Neuronal stem cell (in vitro differentiated cells): ENCODE data around the gene AIF1L.

Source experiments
- DNase-seq: peaks from one replicate; pipeline ENCODE4 v3.0.0-alpha.2; 2013; ENCODE audit warnings: low spot score
- H2AFZ ChIP-seq: one replicate; pipeline ENCODE4 v1.6.1; 2013; ENCODE audit warnings: mild to moderate bottlenecking, low read length, inconsistent platforms
- H2AK5ac ChIP-seq: 2 replicates; pipeline ENCODE4 v1.6.1; 2013; ENCODE audit warnings: low read depth, mild to moderate bottlenecking, inconsistent platforms, low read length, moderate library complexity, mixed read lengths
- H2BK120ac ChIP-seq: 2 replicates; pipeline ENCODE4 v1.6.1; 2013; ENCODE audit warnings: low read depth, mild to moderate bottlenecking, inconsistent platforms, low read length, moderate library complexity, mixed read lengths
- H2BK12ac ChIP-seq: one replicate; pipeline ENCODE4 v1.6.1; 2013; ENCODE audit warnings: low read length, inconsistent platforms
- H2BK15ac ChIP-seq: 2 replicates; pipeline ENCODE4 v1.6.1; 2013; ENCODE audit warnings: mild to moderate bottlenecking, low read length, inconsistent platforms, mixed read lengths
- H2BK5ac ChIP-seq: one replicate; pipeline ENCODE4 v1.6.1; 2013; ENCODE audit warnings: inconsistent platforms, mild to moderate bottlenecking, low read length, moderate library complexity
- H3K14ac ChIP-seq: one replicate; pipeline ENCODE4 v1.6.1; 2013; ENCODE audit warnings: low read length, inconsistent platforms
- H3K18ac ChIP-seq: 2 replicates; pipeline ENCODE4 v1.6.1; 2013; ENCODE audit warnings: low read length, inconsistent platforms
- H3K23ac ChIP-seq: 2 replicates; pipeline ENCODE4 v1.6.1; 2013; ENCODE audit warnings: low read depth, mild to moderate bottlenecking, mixed read lengths, low read length, inconsistent platforms; ENCODE audit not compliant: poor library complexity
- H3K27ac ChIP-seq: replicated peaks from 3 replicates; pipeline ENCODE4 v1.5.1; 2013; ENCODE audit warnings: low read length, inconsistent platforms
- H3K27me3 ChIP-seq, 3 experiments: 2 replicates each; pipeline ENCODE4 v1.6.1; 2013; ENCODE audit warnings: low read length in 3 of 3, mild to moderate bottlenecking in 2 of 3, inconsistent platforms in 1 of 3, low read depth in 1 of 3, mixed read lengths in 1 of 3, moderate library complexity in 1 of 3; ENCODE audit not compliant: control insufficient read depth in 3 of 3, insufficient read depth in 3 of 3
- H3K36me3 ChIP-seq, 2 donors: replicated peaks in 1 of 2; 2 replicates each; pipeline ENCODE4 v1.6.1; 2013; ENCODE audit warnings: low read length in 2 of 2; ENCODE audit not compliant: control insufficient read depth in 2 of 2, insufficient read depth in 2 of 2
- H3K4ac ChIP-seq: 2 replicates; pipeline ENCODE4 v1.6.1; 2013; ENCODE audit warnings: inconsistent platforms, mild to moderate bottlenecking, low read length, moderate library complexity
- H3K4me1 ChIP-seq, 2 donors: 1 replicate in 1 of 2; 2 replicates in 1 of 2; pipeline ENCODE4 v1.6.1; 2013; ENCODE audit warnings: low read length in 2 of 2, low read depth in 1 of 2; ENCODE audit not compliant: control insufficient read depth in 2 of 2, insufficient read depth in 1 of 2
- H3K4me2 ChIP-seq: one replicate; pipeline ENCODE4 v1.6.1; 2013; ENCODE audit warnings: mild to moderate bottlenecking, low read length, inconsistent platforms; ENCODE audit not compliant: insufficient read depth, poor library complexity, severe bottlenecking
- H3K4me3 ChIP-seq, 2 donors: 2 replicates each; pipeline ENCODE4 v1.5.1; 2013; ENCODE audit warnings: low read length in 2 of 2, mild to moderate bottlenecking in 2 of 2, inconsistent platforms in 1 of 2, moderate library complexity in 1 of 2
- H3K79me1 ChIP-seq: one replicate; pipeline ENCODE4 v1.6.1; 2013; ENCODE audit warnings: low read depth, mild to moderate bottlenecking, inconsistent platforms, low read length, moderate library complexity
- H3K9ac ChIP-seq: one replicate; pipeline ENCODE4 v1.6.1; 2013; ENCODE audit warnings: mild to moderate bottlenecking, low read depth, low read length, inconsistent platforms; ENCODE audit not compliant: poor library complexity
- H3K9me3 ChIP-seq, 2 donors: replicated peaks in 1 of 2; 2 replicates each; pipeline versions ENCODE3 to v1.6.1; 2013; ENCODE audit warnings: low read length in 2 of 2, mild to moderate bottlenecking in 2 of 2, inconsistent platforms in 1 of 2, low read depth in 1 of 2, mixed read lengths in 1 of 2, moderate library complexity in 1 of 2; ENCODE audit not compliant: control insufficient read depth in 2 of 2, insufficient read depth in 1 of 2
- H4K8ac ChIP-seq: one replicate; pipeline ENCODE4 v1.6.1; 2013; ENCODE audit warnings: low read depth, mild to moderate bottlenecking, inconsistent platforms, low read length, moderate library complexity
- H4K91ac ChIP-seq: one replicate; pipeline ENCODE4 v1.6.1; 2013; ENCODE audit warnings: low read length, low read depth, mild to moderate bottlenecking, inconsistent platforms; ENCODE audit not compliant: poor library complexity
- WGBS, 2 donors: extraction: QIAGEN DNeasy Blood & Tissue Kit; methylation state at CpG; one replicate each; pipeline ENCODE4 v1.1.7; 2013; ENCODE audit warnings: missing lambda C conversion rate in 2 of 2, mixed read lengths in 1 of 2; ENCODE audit not compliant: insufficient read length in 2 of 2, insufficient replicate concordance in 1 of 2; ENCODE audit errors: extremely low coverage in 2 of 2; 5-methylcytosine and 5-hydroxymethylcytosine counted together

Gene AIF1L

GRCh38 chr9:131049829-131050715, 46.3 kb upstream of the AIF1L start:
- H2BK120ac ChIP-seq = no peak overlapping the region
- peaks cover 0 to 17% (median 0%) of the 10 kb centered on the region in 3 experiments for H3K27me3 ChIP-seq
- no peak for DNase-seq
- H2AFZ ChIP-seq = peak overlapping the region; percentile 35
- no peak overlapping the region for H2AK5ac ChIP-seq
- no peak overlapping the region for H3K14ac ChIP-seq
- H3K79me1 ChIP-seq = no peaks in the 10 kb centered on the region
- H4K91ac ChIP-seq = peak overlapping the region; percentile 3
- H3K4me2 ChIP-seq = no peak overlapping the region
- no peak overlapping the region for H2BK15ac ChIP-seq
- no peaks in the 10 kb centered on the region for H3K4me1 ChIP-seq
- H3K9ac ChIP-seq = no peak overlapping the region
- no peak overlapping the region for H4K8ac ChIP-seq
- H3K23ac ChIP-seq = peak overlapping the region; percentile 94
- no peak overlapping the region for H3K27ac ChIP-seq
- no peak overlapping the region for H2BK12ac ChIP-seq
- H2BK5ac ChIP-seq = no peak overlapping the region
- no peak overlapping the region for H3K18ac ChIP-seq
- H3K9me3 ChIP-seq = no peaks in the 10 kb centered on the region
- no peaks in the 10 kb centered on the region for H3K36me3 ChIP-seq
- no CpG with 5 or more reads among the region's 21 CpGs for WGBS, 2 donors
- H3K4me3 ChIP-seq = no peak overlapping the region
- no peak overlapping the region for H3K4ac ChIP-seq

- no CpG with 5 or more reads among the region's 17 CpGs for WGBS, 2 donors
Measured at GRCh38 chr9:131050831-131051230, 45.5 kb upstream of the AIF1L start.

GRCh38 chr9:131051592-131052517, 44.5 kb upstream of the AIF1L start:
- H3K4ac ChIP-seq = no peak overlapping the region
- no peak overlapping the region for H2BK120ac ChIP-seq
- DNase-seq = no peak
- H2BK15ac ChIP-seq = no peak overlapping the region
- WGBS, 2 donors = no CpG with 5 or more reads among the region's 25 CpGs
- peak overlapping the region; percentile 97 for H3K23ac ChIP-seq
- H2AK5ac ChIP-seq = no peak overlapping the region
- peaks cover 0 to 18% (median 0%) of the 10 kb centered on the region in 3 experiments for H3K27me3 ChIP-seq
- H3K27ac ChIP-seq = no peak overlapping the region
- no peak overlapping the region for H4K8ac ChIP-seq
- H3K18ac ChIP-seq = no peak overlapping the region
- H3K4me3 ChIP-seq = no peak overlapping the region
- H3K36me3 ChIP-seq = no peaks in the 10 kb centered on the region
- H3K9ac ChIP-seq = no peak overlapping the region
- no peak overlapping the region for H4K91ac ChIP-seq
- no peaks in the 10 kb centered on the region for H3K4me1 ChIP-seq
- no peaks in the 10 kb centered on the region for H3K79me1 ChIP-seq
- no peak overlapping the region for H2BK5ac ChIP-seq
- H2AFZ ChIP-seq = no peak overlapping the region
- no peaks in the 10 kb centered on the region for H3K9me3 ChIP-seq
- no peak overlapping the region for H3K14ac ChIP-seq
- H2BK12ac ChIP-seq = no peak overlapping the region
- H3K4me2 ChIP-seq = no peak overlapping the region

More at GRCh38 chr9:131050831-131051230, 45.5 kb upstream of the AIF1L start:
- Histone ChIP-seq H2AK5ac (no peak overlapping the region), H3K36me3 (no peaks in the 10 kb centered on the region), H3K4ac (no peak overlapping the region), H3K18ac (no peak overlapping the region), H3K14ac (no peak overlapping the region), H2BK15ac (no peak overlapping the region), H2AFZ (no peak overlapping the region), H2BK120ac (no peak overlapping the region), H3K27me3 (peaks cover 0 to 18% (median 0%) of the 10 kb centered on the region in 3 experiments), H3K27ac (no peak overlapping the region), H3K9ac (no peak overlapping the region), H4K8ac (no peak overlapping the region), H3K23ac (peak overlapping the region; percentile 96), H3K4me1 (no peaks in the 10 kb centered on the region), H2BK5ac (no peak overlapping the region), H3K79me1 (no peaks in the 10 kb centered on the region), H4K91ac (no peak overlapping the region), H3K9me3 (no peaks in the 10 kb centered on the region), H2BK12ac (no peak overlapping the region), H3K4me3 (no peak overlapping the region), H3K4me2 (no peak overlapping the region)
- no peak for DNase-seq

DNA sequence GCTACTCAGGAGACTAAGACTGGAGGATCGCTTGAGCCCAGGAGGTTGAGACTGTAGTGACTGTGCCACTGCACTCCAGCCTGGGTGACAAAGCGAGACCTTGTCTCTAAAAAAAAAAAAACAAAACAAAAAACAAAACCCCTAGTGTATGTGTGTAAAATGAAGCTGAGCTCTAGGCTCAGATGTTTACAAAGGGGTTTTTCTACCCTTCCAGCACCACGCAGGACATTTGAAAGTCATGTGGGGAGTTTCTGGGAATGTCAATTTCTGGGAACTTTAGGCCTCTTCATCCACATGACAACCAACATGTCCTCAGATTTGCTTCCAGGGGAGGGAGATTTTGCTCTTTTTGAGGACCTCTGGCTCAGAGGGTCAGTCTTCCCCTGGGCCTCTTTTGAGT, 42.4 kb upstream of the AIF1L start:
- Histone ChIP-seq H3K4me1 (no peaks in the 10 kb centered on the region), H3K9me3 (no peaks in the 10 kb centered on the region), H2BK15ac (no peak overlapping the region), H3K4me3 (no peak overlapping the region), H2BK12ac (no peak overlapping the region), H3K23ac (no peak overlapping the region), H3K27ac (no peak overlapping the region), H4K8ac (no peak overlapping the region), H3K14ac (no peak overlapping the region), H3K27me3 (peaks cover 0 to 18% (median 0%) of the 10 kb centered on the region in 3 experiments), H2AFZ (no peak overlapping the region), H3K4ac (no peak overlapping the region), H2BK5ac (no peak overlapping the region), H3K4me2 (no peak overlapping the region), H2BK120ac (no peak overlapping the region), H3K79me1 (peaks cover 2% of the 10 kb centered on the region), H4K91ac (no peak overlapping the region), H3K36me3 (no peaks in the 10 kb centered on the region), H3K9ac (no peak overlapping the region), H2AK5ac (no peak overlapping the region), H3K18ac (no peak overlapping the region)
- no peak for DNase-seq
- WGBS, 2 donors = no CpG with 5 or more reads among the region's 3 CpGs
